ENCODE data around the gene RSU1.

DNA sequence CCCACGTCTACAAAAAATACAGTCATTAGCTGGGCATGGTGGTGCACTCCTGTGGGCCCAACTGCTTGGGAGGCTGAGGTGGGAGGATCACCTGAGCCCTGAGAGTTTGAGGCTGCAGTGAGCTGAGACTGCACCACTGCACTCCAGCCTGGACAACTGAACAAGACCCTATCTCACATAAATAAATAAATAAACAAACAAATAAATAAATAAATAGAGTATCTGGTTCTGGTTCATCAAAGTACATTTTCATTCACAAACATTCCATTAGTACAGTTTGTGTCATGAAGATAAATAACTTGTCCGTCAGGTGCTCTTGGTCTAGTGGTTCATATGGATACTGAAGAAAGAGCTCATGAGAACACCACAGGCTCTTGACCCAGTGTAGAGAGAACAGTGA is 96.4 kb downstream of the RSU1 start:
- TF ChIP-seq RARB (CRISPR knock-in tag; IDR thresholded peaks at IDR 0.05) (no peak), PPARA (CRISPR knock-in tag; IDR thresholded peaks at IDR 0.05; ENCODE audit: borderline replicate concordance) (no peak), BACH2 (CRISPR knock-in tag; IDR thresholded peaks at IDR 0.05; ENCODE audit: borderline replicate concordance) (no peak), ZFP30 (CRISPR knock-in tag; IDR thresholded peaks at IDR 0.05) (no peak)
- TF ChIP-seq, protein P1, sequence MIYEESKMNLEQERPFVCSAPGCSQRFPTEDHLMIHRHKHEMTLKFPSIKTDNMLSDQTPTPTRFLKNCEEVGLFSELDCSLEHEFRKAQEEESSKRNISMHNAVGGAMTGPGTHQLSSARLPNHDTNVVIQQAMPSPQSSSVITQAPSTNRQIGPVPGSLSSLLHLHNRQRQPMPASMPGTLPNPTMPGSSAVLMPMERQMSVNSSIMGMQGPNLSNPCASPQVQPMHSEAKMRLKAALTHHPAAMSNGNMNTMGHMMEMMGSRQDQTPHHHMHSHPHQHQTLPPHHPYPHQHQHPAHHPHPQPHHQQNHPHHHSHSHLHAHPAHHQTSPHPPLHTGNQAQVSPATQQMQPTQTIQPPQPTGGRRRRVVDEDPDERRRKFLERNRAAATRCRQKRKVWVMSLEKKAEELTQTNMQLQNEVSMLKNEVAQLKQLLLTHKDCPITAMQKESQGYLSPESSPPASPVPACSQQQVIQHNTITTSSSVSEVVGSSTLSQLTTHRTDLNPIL (CRISPR knock-in tag; IDR thresholded peaks at IDR 0.05; ENCODE audit: low read depth) = no peak
- TF ChIP-seq, protein P2, sequence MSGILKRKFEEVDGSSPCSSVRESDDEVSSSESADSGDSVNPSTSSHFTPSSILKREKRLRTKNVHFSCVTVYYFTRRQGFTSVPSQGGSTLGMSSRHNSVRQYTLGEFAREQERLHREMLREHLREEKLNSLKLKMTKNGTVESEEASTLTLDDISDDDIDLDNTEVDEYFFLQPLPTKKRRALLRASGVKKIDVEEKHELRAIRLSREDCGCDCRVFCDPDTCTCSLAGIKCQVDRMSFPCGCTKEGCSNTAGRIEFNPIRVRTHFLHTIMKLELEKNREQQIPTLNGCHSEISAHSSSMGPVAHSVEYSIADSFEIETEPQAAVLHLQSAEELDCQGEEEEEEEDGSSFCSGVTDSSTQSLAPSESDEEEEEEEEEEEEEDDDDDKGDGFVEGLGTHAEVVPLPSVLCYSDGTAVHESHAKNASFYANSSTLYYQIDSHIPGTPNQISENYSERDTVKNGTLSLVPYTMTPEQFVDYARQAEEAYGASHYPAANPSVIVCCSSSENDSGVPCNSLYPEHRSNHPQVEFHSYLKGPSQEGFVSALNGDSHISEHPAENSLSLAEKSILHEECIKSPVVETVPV (CRISPR knock-in tag; IDR thresholded peaks at IDR 0.05) = no peak
- TF ChIP-seq, protein P3, sequence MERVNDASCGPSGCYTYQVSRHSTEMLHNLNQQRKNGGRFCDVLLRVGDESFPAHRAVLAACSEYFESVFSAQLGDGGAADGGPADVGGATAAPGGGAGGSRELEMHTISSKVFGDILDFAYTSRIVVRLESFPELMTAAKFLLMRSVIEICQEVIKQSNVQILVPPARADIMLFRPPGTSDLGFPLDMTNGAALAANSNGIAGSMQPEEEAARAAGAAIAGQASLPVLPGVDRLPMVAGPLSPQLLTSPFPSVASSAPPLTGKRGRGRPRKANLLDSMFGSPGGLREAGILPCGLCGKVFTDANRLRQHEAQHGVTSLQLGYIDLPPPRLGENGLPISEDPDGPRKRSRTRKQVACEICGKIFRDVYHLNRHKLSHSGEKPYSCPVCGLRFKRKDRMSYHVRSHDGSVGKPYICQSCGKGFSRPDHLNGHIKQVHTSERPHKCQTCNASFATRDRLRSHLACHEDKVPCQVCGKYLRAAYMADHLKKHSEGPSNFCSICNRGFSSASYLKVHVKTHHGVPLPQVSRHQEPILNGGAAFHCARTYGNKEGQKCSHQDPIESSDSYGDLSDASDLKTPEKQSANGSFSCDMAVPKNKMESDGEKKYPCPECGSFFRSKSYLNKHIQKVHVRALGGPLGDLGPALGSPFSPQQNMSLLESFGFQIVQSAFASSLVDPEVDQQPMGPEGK (CRISPR knock-in tag; IDR thresholded peaks at IDR 0.05; ENCODE audit: borderline replicate concordance) = no peak
